Measurements from ENCODE around the gene EDAR. TPM values are rescaled to one million over a fixed set of nuclear protein-coding genes. Genes with fewer than 3 reads are reported as not detected.

EDAR gene
- total RNA-seq, 1 donor from 2014 or later: 0.33 TPM

DNA sequence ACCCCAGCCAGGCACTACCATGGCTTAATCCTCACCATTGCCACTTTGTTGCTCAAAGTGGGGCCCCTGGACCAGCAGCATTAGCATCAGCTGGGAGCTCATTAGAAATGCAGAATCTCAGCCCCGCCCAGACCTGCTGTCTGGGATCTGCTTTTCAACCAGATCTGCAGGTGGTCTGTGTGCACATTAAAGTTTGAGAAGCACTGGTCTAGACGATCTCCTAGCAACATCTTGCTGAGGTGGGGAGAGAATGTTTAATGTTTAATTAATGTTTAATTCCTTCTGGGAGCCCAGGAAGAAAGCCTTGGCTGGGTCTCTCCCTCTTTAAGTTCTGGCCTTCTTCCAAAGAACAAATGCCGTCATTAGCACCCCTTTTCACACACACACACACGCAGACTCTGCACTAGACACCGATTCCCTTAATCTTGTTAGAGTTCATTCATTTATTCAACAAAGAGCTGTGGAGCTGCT lies 53.7 kb downstream of the EDAR start:
- Histone ChIP-seq H3K36me3 (no peaks in the 10 kb centered on the region), H3K4me3 (no peak overlapping the region), H3K27me3 (ENCODE audit: low read depth) (peaks cover 13% of the 10 kb centered on the region), H3K27ac (replicated peaks) (no peak overlapping the region), H3K9me3 (replicated peaks) (no peaks in the 10 kb centered on the region), H3K4me1 (peaks cover 35% of the 10 kb centered on the region)
- intact Hi-C loops (cut with micrococcal nuclease): no loop called here
- TF ChIP-seq, protein P1, sequence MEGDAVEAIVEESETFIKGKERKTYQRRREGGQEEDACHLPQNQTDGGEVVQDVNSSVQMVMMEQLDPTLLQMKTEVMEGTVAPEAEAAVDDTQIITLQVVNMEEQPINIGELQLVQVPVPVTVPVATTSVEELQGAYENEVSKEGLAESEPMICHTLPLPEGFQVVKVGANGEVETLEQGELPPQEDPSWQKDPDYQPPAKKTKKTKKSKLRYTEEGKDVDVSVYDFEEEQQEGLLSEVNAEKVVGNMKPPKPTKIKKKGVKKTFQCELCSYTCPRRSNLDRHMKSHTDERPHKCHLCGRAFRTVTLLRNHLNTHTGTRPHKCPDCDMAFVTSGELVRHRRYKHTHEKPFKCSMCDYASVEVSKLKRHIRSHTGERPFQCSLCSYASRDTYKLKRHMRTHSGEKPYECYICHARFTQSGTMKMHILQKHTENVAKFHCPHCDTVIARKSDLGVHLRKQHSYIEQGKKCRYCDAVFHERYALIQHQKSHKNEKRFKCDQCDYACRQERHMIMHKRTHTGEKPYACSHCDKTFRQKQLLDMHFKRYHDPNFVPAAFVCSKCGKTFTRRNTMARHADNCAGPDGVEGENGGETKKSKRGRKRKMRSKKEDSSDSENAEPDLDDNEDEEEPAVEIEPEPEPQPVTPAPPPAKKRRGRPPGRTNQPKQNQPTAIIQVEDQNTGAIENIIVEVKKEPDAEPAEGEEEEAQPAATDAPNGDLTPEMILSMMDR (IDR thresholded peaks at IDR 0.05; ENCODE audit: borderline replicate concordance): no peak
- DNase-seq: no peak

DNA sequence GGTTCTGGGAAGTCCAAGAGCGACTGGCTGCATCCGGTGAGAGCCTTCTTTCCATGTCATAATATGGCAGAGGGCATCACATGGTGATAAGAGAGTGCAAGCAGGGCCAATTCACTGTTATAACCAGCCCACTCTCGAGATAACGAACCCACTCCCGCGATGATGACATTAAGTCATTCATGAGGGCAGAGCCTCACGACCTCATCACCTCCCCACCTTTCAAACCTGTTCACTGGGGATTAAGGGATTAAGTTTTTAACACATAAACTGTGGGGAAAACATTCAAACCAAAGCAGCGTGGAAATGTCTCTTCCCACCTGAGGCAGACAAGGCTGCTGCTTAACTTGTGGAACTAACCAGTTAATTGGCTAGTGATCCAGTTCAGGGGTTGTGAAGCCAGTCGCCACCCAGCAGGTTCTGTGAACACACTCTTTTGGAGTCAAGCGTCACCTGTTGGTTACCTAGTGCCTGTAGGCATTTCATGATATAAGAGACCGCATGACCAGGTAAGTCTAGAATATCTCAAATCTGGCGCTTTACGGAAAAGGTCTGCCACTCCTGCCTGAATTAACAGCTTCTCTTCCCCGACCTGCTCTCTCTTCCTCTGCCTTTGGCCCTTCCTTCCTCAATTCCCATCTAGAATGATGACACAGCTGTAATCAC lies 54.3 kb downstream of the EDAR start:
- TF ChIP-seq, protein P1 (IDR thresholded peaks at IDR 0.05; ENCODE audit: borderline replicate concordance): no peak
- Histone ChIP-seq H3K36me3 (no peaks in the 10 kb centered on the region), H3K27me3 (ENCODE audit: low read depth) (peaks cover 17% of the 10 kb centered on the region), H3K27ac (replicated peaks) (no peak overlapping the region), H3K9me3 (replicated peaks) (no peaks in the 10 kb centered on the region), H3K4me3 (no peak overlapping the region), H3K4me1 (peaks cover 35% of the 10 kb centered on the region)
- no peak for DNase-seq
- intact Hi-C loops (cut with micrococcal nuclease): no loop called here

DNA sequence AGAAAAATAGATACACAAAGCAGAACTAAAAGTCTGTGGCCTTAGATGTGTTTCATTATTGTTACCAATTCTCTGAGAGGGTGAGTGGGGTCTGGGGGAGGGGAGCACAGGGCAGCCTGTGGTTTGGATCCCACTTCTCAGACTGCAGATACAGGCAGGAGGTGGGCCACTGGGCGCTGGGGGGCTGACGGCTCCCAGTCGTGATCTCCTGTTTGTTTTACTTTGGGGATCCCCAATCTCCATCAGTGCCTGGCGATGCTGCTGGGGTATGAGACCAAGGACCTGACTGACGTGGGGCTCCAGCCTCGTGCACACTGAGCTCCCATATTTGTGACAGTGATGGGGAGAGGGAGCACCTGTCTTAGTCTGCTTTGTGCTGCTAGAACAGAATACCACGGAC lies 54.9 kb downstream of the EDAR start:
- no peak overlapping the region for H3K4me3 ChIP-seq
- H3K4me1 ChIP-seq: peaks cover 35% of the 10 kb centered on the region
- H3K36me3 ChIP-seq: no peaks in the 10 kb centered on the region
- intact Hi-C loops (cut with micrococcal nuclease): no loop called here
- TF ChIP-seq, protein P1 (IDR thresholded peaks at IDR 0.05; ENCODE audit: borderline replicate concordance): no peak
- peaks cover 22% of the 10 kb centered on the region for H3K27me3 ChIP-seq (ENCODE audit: low read depth)
- H3K9me3 ChIP-seq (replicated peaks): no peaks in the 10 kb centered on the region
- no peak overlapping the region for H3K27ac ChIP-seq (replicated peaks)
- DNase-seq: no peak

DNA sequence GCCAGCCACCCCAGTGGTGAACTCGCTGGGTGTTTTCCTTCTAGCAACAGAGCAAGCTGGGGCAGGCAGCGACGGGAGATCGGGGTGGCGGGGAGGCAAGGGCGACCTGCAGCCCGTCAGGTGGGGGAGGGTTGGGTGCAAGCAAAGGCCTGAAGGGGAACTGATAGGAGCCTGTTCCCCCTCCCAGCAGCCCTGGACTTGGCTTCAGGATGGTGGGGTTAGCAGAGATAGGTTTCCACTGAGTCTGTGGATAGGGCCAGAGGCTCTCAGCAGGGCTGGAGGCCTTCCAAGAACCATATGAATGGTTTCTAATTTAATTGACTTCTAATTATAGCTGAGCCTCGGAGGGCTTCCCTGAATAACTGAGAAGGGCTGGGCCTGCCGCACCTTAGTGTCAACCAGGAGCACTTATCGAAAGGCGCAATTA lies 55.3 kb downstream of the EDAR start:
- TF ChIP-seq, protein P1 (IDR thresholded peaks at IDR 0.05; ENCODE audit: borderline replicate concordance): no peak
- peaks cover 35% of the 10 kb centered on the region for H3K4me1 ChIP-seq
- H3K27me3 ChIP-seq (ENCODE audit: low read depth): peaks cover 22% of the 10 kb centered on the region
- H3K36me3 ChIP-seq: no peaks in the 10 kb centered on the region
- no peak overlapping the region for H3K4me3 ChIP-seq
- H3K27ac ChIP-seq (replicated peaks): peak overlapping the region; percentile 46
- intact Hi-C loops (cut with micrococcal nuclease): no loop called here
- no peaks in the 10 kb centered on the region for H3K9me3 ChIP-seq (replicated peaks)
- DNase-seq: peak; percentile 53

DNA sequence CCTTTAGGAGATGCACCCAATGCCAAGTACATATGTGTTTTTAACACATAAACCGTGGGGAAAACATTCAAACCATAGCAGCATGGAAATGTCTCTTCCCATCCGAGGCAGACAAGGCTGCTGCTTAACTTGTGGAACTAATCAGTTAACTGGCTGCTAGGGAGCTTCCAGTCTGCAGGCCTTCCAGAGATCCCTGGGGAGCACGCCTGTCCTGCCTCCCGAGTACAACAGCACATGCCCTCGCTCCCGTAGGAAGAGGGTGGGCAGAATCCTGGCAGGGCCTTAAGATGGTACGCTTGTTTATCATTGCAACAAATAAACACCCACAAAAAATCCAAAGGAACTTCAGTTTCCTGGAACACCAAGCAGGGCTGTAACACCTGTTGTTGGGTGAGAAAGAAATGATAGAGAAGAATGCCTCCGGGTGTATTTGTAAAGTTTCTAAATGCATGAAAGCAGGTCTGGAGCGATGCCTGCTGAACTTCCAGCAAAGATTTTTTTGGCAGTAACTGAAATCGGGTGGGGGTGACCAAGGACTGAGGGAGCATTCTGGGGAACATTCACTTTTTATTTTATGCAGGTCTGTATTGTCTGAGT lies 56.2 kb downstream of the EDAR start:
- H3K27ac ChIP-seq (replicated peaks): peak overlapping the region; percentile 46
- H3K4me1 ChIP-seq: peaks cover 35% of the 10 kb centered on the region
- intact Hi-C loops (cut with micrococcal nuclease): no loop called here
- no peak overlapping the region for H3K4me3 ChIP-seq
- H3K27me3 ChIP-seq (ENCODE audit: low read depth): peaks cover 22% of the 10 kb centered on the region
- no peaks in the 10 kb centered on the region for H3K36me3 ChIP-seq
- H3K9me3 ChIP-seq (replicated peaks): no peaks in the 10 kb centered on the region
- TF ChIP-seq, protein P1 (IDR thresholded peaks at IDR 0.05; ENCODE audit: borderline replicate concordance): no peak
- DNase-seq: no peak
